Measurements from ENCODE around the gene CBLN3.

The CBLN3 gene

GRCh38 chr14:24431569-24432258 is 2.2 kb upstream of the CBLN3 start (continued):
- TF ChIP-seq CTCF (tag by site-specific recombination; IDR thresholded peaks at IDR 0.05) (peak; percentile 99), PRDM10 (tag by site-specific recombination; IDR thresholded peaks at IDR 0.05) (peak; percentile 65), SP7 (tag by site-specific recombination; IDR thresholded peaks at IDR 0.05) (0 out of 2 replicates have a peak, but pooled peaks have one; percentile 50), KLF7 (tag by site-specific recombination; IDR thresholded peaks at IDR 0.05; ENCODE audit: borderline replicate concordance) (peak; percentile 67; the same call in 1 of the 2 replicates), ZFP69B (tag by site-specific recombination; IDR thresholded peaks at IDR 0.05) (no peak), ZNF830 (tag by site-specific recombination; IDR thresholded peaks at IDR 0.05; ENCODE audit: low read depth) (no peak), KLF16 (tag by site-specific recombination; IDR thresholded peaks at IDR 0.05) (peak; percentile 84), ZNF76 (tag by site-specific recombination; IDR thresholded peaks at IDR 0.05; ENCODE audit: borderline replicate concordance, low read depth) (peak; percentile 75; the same call in 1 of the 2 replicates), ZNF776 (tag by site-specific recombination; IDR thresholded peaks at IDR 0.05; ENCODE audit: borderline replicate concordance) (no peak), TCF7L2 (IDR thresholded peaks at IDR 0.05; ENCODE audit: borderline replicate concordance, low read depth, low read length) (no peak), ZSCAN5A (tag by site-specific recombination; IDR thresholded peaks at IDR 0.05) (no peak), OSR2 (tag by site-specific recombination; IDR thresholded peaks at IDR 0.05) (peak; percentile 75), ZNF335 (tag by site-specific recombination; conservative IDR thresholded peaks at IDR 0.05) (no peak), ZNF513 (tag by site-specific recombination; IDR thresholded peaks at IDR 0.05) (no peak), ZBTB7A (tag by site-specific recombination; IDR thresholded peaks at IDR 0.05; ENCODE audit: low read depth) (0 out of 2 replicates have a peak, but pooled peaks have one; percentile 32), ZSCAN30 (tag by site-specific recombination; IDR thresholded peaks at IDR 0.05) (peak; percentile 48)
